Cardiac muscle cell (in vitro differentiated cells and primary cell): ENCODE data around the gene PTPRT. TPM values are rescaled to one million over a fixed set of nuclear protein-coding genes. Genes with fewer than 3 reads are reported as not detected.

ENCODE experiments used
- DNase-seq, 2 donors: peaks; one replicate each; pipeline versions ENCODE4 v3.0.0 to v3.0.0-alpha.2; 2010 to 2017; ENCODE audit warnings: low read depth in 1 of 2, low spot score in 1 of 2
- H3K27ac ChIP-seq: fragments of 200-600 bp; sonication (generic); 2 replicates; pipeline ENCODE4 v1.5.1; 2016
- H3K27me3 ChIP-seq: fragments of 200-600 bp; sonication (generic); 2 replicates; pipeline ENCODE4 v1.6.0; 2016; ENCODE audit warnings: control low read depth
- H3K36me3 ChIP-seq: fragments of 200-600 bp; sonication (generic); 2 replicates; pipeline ENCODE4 v1.5.1; 2016; ENCODE audit warnings: control low read depth
- H3K4me1 ChIP-seq: fragments of 200-600 bp; sonication (generic); 2 replicates; pipeline ENCODE4 v1.8.1; 2017; ENCODE audit warnings: low read depth, mild to moderate bottlenecking, mixed run types
- H3K4me3 ChIP-seq: fragments of 200-600 bp; sonication (generic); 2 replicates; pipeline ENCODE4 v1.5.1; 2016; ENCODE audit warnings: mild to moderate bottlenecking
- H3K9me3 ChIP-seq: fragments of 200-600 bp; sonication (generic); 2 replicates; pipeline ENCODE4 v1.5.1; 2017; ENCODE audit warnings: low read depth, mild to moderate bottlenecking, control low read depth
- CTCF ChIP-seq: IDR thresholded peaks from 2 replicates; pipeline ENCODE4 v1.5.1; 2012; ENCODE audit warnings: low read depth, mild to moderate bottlenecking, low read length
- polyA plus RNA-seq: library from polyadenylated mRNA; unstranded; fragments of >200 nt; fragmentation: Nextera tagmentation; extraction: Ambion mirVana; gene quantifications from 2 replicates; pipeline ENCODE4 v1.2.1, GENCODE V29; 2016
- total RNA-seq: library from RNA; depleted of rRNA; stranded (reverse); fragments of >200 nt; gene quantifications from 2 replicates; pipeline ENCODE4 v1.2.3, GENCODE V29; 2016

Gene PTPRT
- total and polyA plus RNA-seq, 2 experiments from 2014 or later, result 0.30 to 1.4 TPM

GRCh38 chr20:42741906-42742305, 447.8 kb downstream of the PTPRT start:
- Histone ChIP-seq H3K4me3 (no peak overlapping the region), H3K27ac (no peak overlapping the region), H3K27me3 (no peaks in the 10 kb centered on the region), H3K36me3 (no peaks in the 10 kb centered on the region), H3K4me1 (no peaks in the 10 kb centered on the region), H3K9me3 (no peaks in the 10 kb centered on the region)
- DNase-seq, result no peak
- TF ChIP-seq CTCF, result no peak

DNA sequence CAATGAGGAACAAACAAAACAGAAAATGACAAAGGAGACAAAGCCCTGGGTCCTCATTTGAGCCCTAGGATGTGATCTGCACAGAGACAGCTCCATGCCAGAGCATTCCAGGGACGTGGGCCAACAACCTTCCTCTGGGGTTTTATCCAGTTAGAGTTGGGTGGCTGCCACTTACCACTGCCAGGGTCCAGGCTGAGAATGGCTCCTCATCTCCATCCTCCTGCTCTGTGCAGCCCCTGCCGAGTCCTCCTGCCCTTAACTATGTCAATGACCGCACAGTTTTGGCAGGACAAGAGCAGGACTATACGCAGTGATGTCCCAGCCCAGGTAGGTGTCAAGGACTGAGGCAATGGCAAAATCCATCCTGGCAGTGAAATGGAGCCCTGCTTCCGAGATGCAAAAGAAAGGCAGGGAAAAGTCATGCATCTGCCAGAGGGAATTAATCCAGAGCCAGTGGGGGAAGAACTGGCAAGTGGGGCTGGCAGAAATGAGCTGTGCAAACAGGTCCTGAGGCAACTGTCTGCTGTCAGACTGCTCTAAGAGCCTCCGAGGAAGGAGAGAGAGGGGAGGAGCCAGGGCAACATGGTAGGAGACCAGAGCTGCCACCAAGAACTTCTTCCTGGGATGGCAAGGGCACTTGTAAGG, 449.4 kb downstream of the PTPRT start:
- no peak overlapping the region for H3K27ac ChIP-seq
- no peak overlapping the region for H3K4me3 ChIP-seq
- no peaks in the 10 kb centered on the region for H3K36me3 ChIP-seq
- no peaks in the 10 kb centered on the region for H3K4me1 ChIP-seq
- DNase-seq, result no peak
- no peaks in the 10 kb centered on the region for H3K27me3 ChIP-seq
- no peak for TF ChIP-seq CTCF
- H3K9me3 ChIP-seq, result no peaks in the 10 kb centered on the region

DNA sequence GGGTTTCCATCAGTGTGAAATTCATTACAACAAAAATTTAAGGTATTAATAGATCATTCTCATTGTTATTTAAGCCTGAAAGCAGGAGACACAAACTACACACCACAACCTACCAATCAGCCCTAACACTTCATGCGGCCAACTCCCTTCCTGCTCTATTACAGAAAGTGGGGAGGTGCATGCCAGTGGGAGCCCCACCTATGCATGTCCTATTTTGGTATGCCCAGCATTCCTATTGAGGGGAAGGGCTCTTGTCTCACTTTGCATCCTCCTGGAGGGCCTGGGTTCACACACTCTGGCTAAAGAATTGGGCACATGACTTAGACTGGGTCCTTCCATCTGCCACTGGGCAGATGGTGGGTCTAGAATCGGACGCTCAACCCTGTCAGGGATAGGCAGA, 450.0 kb downstream of the PTPRT start:
- H3K4me1 ChIP-seq, result no peaks in the 10 kb centered on the region

GRCh38 chr20:42735539-42735938, 454.2 kb downstream of the PTPRT start:
- Histone ChIP-seq H3K27ac (no peak overlapping the region), H3K4me1 (no peaks in the 10 kb centered on the region), H3K9me3 (no peaks in the 10 kb centered on the region), H3K36me3 (no peaks in the 10 kb centered on the region), H3K4me3 (no peak overlapping the region), H3K27me3 (no peaks in the 10 kb centered on the region)
- DNase-seq, result no peak
- TF ChIP-seq CTCF, result no peak

More for the DNA sequence above, 450.0 kb downstream of the PTPRT start:
- DNase-seq, result no peak
- H3K4me3 ChIP-seq, result no peak overlapping the region
- no peak overlapping the region for H3K27ac ChIP-seq
- H3K36me3 ChIP-seq, result no peaks in the 10 kb centered on the region
- TF ChIP-seq CTCF, result no peak
- H3K27me3 ChIP-seq, result no peaks in the 10 kb centered on the region
- no peaks in the 10 kb centered on the region for H3K9me3 ChIP-seq

- H3K4me1 ChIP-seq, result no peaks in the 10 kb centered on the region
- no peak for DNase-seq
- no peak for TF ChIP-seq CTCF
- H3K27ac ChIP-seq, result no peak overlapping the region
- no peak overlapping the region for H3K4me3 ChIP-seq
- H3K36me3 ChIP-seq, result no peaks in the 10 kb centered on the region
- H3K27me3 ChIP-seq, result no peaks in the 10 kb centered on the region
- no peaks in the 10 kb centered on the region for H3K9me3 ChIP-seq
These were observed 454.9 kb downstream of the PTPRT start for GRCh38 chr20:42734660-42735368.
